ENCODE measurements around the gene BCAS1. TPM values are rescaled to one million over a fixed set of nuclear protein-coding genes. Genes with fewer than 3 reads are reported as not detected.
"Not testable (repeated sequence)": the region's sequence is repeated elsewhere in the genome, so short reads cannot be mapped to it uniquely, and the experiment has no call there.

The BCAS1 gene
- total and polyA plus RNA-seq, 7 experiments from 2014 or later, result 0.05 to 0.16 (median 0.10) TPM; not detected in 4

GRCh38 chr20:54011346-54011745 is 59.0 kb downstream of the BCAS1 start:
- no peak overlapping the region for H3K4me3 Mint-ChIP-seq
- no peak overlapping the region for H3K27ac ChIP-seq (ENCODE audit: low read depth, low read length)
- ATAC-seq (no peak), DNase-seq (no peak)
- peaks cover 0 to 30% (median 13%) of the 10 kb centered on the region in 5 donors for H3K27me3 Mint-ChIP-seq
- H3K4me1 Mint-ChIP-seq, result no peaks in the 10 kb centered on the region
- no peak overlapping the region for H3K4me3 ChIP-seq (ENCODE audit: low read length)
- POLR2A ChIA-PET, result no interaction called here
- no peaks in the 10 kb centered on the region for H3K4me1 ChIP-seq (ENCODE audit: control insufficient read depth in 2 of 2, insufficient read depth in 2 of 2, low read length in 2 of 2)
- intact Hi-C loops (cut with micrococcal nuclease), result no loop called here
- no peaks in the 10 kb centered on the region for H3K36me3 Mint-ChIP-seq
- H3K27ac Mint-ChIP-seq, result no peak overlapping the region
- H3K36me3 ChIP-seq (ENCODE audit: control insufficient read depth in 2 of 3, insufficient read depth in 3 of 3, low read length in 3 of 3), result no peaks in the 10 kb centered on the region
- no peaks in the 10 kb centered on the region for H3K27me3 ChIP-seq (ENCODE audit: control insufficient read depth in 2 of 2, insufficient read depth in 2 of 2, low read length in 2 of 2)
- no peaks in the 10 kb centered on the region for H3K9me3 ChIP-seq (ENCODE audit: control insufficient read depth in 2 of 3, low read length in 3 of 3)
- H3K9me3 Mint-ChIP-seq, result peaks cover 0 to 2% (median 0%) of the 10 kb centered on the region in 11 donors
- CTCF ChIA-PET, result no interaction called here

- H3K4me3 ChIP-seq (ENCODE audit: low read length); H3K27ac Mint-ChIP-seq; H3K27ac ChIP-seq (ENCODE audit: low read depth, low read length); H3K4me1 Mint-ChIP-seq; H3K27me3 ChIP-seq (ENCODE audit: control insufficient read depth in 2 of 2, insufficient read depth in 2 of 2, low read length in 2 of 2); intact Hi-C loops (cut with micrococcal nuclease); DNase-seq; H3K4me1 ChIP-seq (ENCODE audit: control insufficient read depth in 2 of 2, insufficient read depth in 2 of 2, low read length in 2 of 2); POLR2A ChIA-PET; CTCF ChIA-PET; H3K36me3 ChIP-seq (ENCODE audit: control insufficient read depth in 2 of 3, insufficient read depth in 3 of 3, low read length in 3 of 3); H3K4me3 Mint-ChIP-seq; H3K9me3 ChIP-seq (ENCODE audit: control insufficient read depth in 2 of 3, low read length in 3 of 3); ATAC-seq: not testable (repeated sequence)
- Mint-ChIP-seq H3K36me3 (peaks cover 0 to 10% (median 4%) of the 10 kb centered on the region in 5 donors), H3K9me3 (peaks cover 4 to 23% (median 13%) of the 10 kb centered on the region in 11 donors), H3K27me3 (peaks cover 19 to 42% (median 27%) of the 10 kb centered on the region in 5 donors)
Observed at GRCh38 chr20:54006216-54006615, 64.2 kb downstream of the BCAS1 start.

DNA sequence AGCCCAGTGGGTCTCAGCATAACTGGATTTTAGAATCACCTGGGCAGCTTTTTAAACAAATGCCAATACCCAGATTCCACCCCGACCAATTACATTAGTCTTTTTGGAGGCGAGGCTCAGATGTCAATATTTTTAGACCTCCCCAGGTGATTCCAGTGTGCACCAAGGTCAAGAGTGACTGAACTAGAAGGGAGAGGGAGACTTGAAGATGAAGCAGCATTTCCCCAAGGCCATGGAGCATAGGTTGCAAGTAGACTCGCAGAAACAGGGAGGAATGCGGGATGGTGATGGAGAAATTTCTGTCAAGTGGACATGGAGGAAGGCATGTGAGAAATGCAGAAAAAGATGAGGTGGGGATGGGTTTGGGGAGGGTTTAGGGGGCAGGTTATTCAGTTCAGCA is 64.9 kb downstream of the BCAS1 start:
- DNase-seq, result no peak
- ATAC-seq, result no peak
- ChIA-PET POLR2A (no interaction called here), CTCF (no interaction called here)
- Histone ChIP-seq H3K27ac (ENCODE audit: low read depth, low read length) (no peak overlapping the region), H3K4me1 (ENCODE audit: control insufficient read depth in 2 of 2, insufficient read depth in 2 of 2, low read length in 2 of 2) (no peaks in the 10 kb centered on the region), H3K4me3 (ENCODE audit: low read length) (no peak overlapping the region), H3K36me3 (ENCODE audit: control insufficient read depth in 2 of 3, insufficient read depth in 3 of 3, low read length in 3 of 3) (no peaks in the 10 kb centered on the region), H3K27me3 (ENCODE audit: control insufficient read depth in 2 of 2, insufficient read depth in 2 of 2, low read length in 2 of 2) (no peaks in the 10 kb centered on the region), H3K9me3 (ENCODE audit: control insufficient read depth in 2 of 3, low read length in 3 of 3) (peaks cover 0 to 13% (median 0%) of the 10 kb centered on the region in 3 experiments)
- H3K27ac Mint-ChIP-seq, result no peak overlapping the region
- peaks cover 19 to 44% (median 24%) of the 10 kb centered on the region in 5 donors for H3K27me3 Mint-ChIP-seq
- H3K36me3 Mint-ChIP-seq, result peaks cover 0 to 16% (median 8%) of the 10 kb centered on the region in 5 donors
- intact Hi-C loops (cut with micrococcal nuclease), result no loop called here
- H3K4me1 Mint-ChIP-seq, result peaks cover 0 to 8% (median 0%) of the 10 kb centered on the region in 7 donors
- H3K4me3 Mint-ChIP-seq, result no peak overlapping the region
- peaks cover 4 to 30% (median 19%) of the 10 kb centered on the region in 11 donors for H3K9me3 Mint-ChIP-seq

DNA sequence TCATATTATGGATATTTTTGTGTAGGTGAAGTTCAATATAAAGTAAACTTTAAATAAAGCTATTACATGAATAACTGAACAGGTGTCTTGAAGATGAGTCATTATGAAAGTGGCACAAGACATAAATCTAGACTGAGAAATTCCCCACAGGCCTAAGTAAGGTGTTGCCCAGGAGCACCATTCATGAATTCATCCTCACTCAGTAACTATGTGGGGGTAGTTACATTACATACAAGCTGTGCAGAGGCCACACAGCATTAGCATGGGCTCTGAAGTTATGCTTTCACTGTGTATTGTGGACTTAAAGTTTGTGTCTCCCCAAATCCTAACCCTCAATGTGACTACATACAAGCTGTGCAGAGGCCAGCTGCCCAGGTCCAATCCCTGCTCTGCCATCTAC is 65.9 kb downstream of the BCAS1 start:
- H3K36me3 Mint-ChIP-seq, result peaks cover 0 to 23% (median 11%) of the 10 kb centered on the region in 5 donors
- H3K4me1 Mint-ChIP-seq, result peaks cover 0 to 8% (median 0%) of the 10 kb centered on the region in 7 donors
- no peak for ATAC-seq
- no peaks in the 10 kb centered on the region for H3K36me3 ChIP-seq (ENCODE audit: control insufficient read depth in 2 of 3, insufficient read depth in 3 of 3, low read length in 3 of 3)
- ChIA-PET POLR2A (no interaction called here), CTCF (no interaction called here)
- peaks cover 0 to 18% (median 0%) of the 10 kb centered on the region in 3 experiments for H3K9me3 ChIP-seq (ENCODE audit: control insufficient read depth in 2 of 3, low read length in 3 of 3)
- no peak overlapping the region for H3K4me3 ChIP-seq (ENCODE audit: low read length)
- intact Hi-C loops (cut with micrococcal nuclease), result no loop called here
- H3K27me3 Mint-ChIP-seq, result peaks cover 14 to 37% (median 23%) of the 10 kb centered on the region in 5 donors
- no peaks in the 10 kb centered on the region for H3K4me1 ChIP-seq (ENCODE audit: control insufficient read depth in 2 of 2, insufficient read depth in 2 of 2, low read length in 2 of 2)
- no peak overlapping the region for H3K27ac Mint-ChIP-seq
- H3K4me3 Mint-ChIP-seq, result no peak overlapping the region
- DNase-seq, result no peak
- H3K27me3 ChIP-seq (ENCODE audit: control insufficient read depth in 2 of 2, insufficient read depth in 2 of 2, low read length in 2 of 2), result no peaks in the 10 kb centered on the region
- peaks cover 5 to 41% (median 27%) of the 10 kb centered on the region in 11 donors for H3K9me3 Mint-ChIP-seq
- no peak overlapping the region for H3K27ac ChIP-seq (ENCODE audit: low read depth, low read length)

- no peak overlapping the region for H3K27ac ChIP-seq (ENCODE audit: low read depth, low read length)
- DNase-seq (no peak), ATAC-seq (no peak)
- no peak overlapping the region for H3K4me3 ChIP-seq (ENCODE audit: low read length)
- H3K27me3 Mint-ChIP-seq, result peaks cover 6 to 33% (median 23%) of the 10 kb centered on the region in 5 donors
- no peaks in the 10 kb centered on the region for H3K4me1 ChIP-seq (ENCODE audit: control insufficient read depth in 2 of 2, insufficient read depth in 2 of 2, low read length in 2 of 2)
- POLR2A ChIA-PET, result no interaction called here
- peaks cover 0 to 23% (median 11%) of the 10 kb centered on the region in 5 donors for H3K36me3 Mint-ChIP-seq
- CTCF ChIA-PET, result interaction anchor here (0.7 kb wide), 1 partner anchor 1568 kb away, joined by 3 read pairs; no protein-coding TSS in a partner anchor
- H3K27ac Mint-ChIP-seq, result no peak overlapping the region
- intact Hi-C loops (cut with micrococcal nuclease), result no loop called here
- peaks cover 7 to 51% (median 30%) of the 10 kb centered on the region in 11 donors for H3K9me3 Mint-ChIP-seq
- H3K9me3 ChIP-seq (ENCODE audit: control insufficient read depth in 2 of 3, low read length in 3 of 3), result peaks cover 0 to 18% (median 0%) of the 10 kb centered on the region in 3 experiments
- no peak overlapping the region for H3K4me3 Mint-ChIP-seq
- H3K27me3 ChIP-seq (ENCODE audit: control insufficient read depth in 2 of 2, insufficient read depth in 2 of 2, low read length in 2 of 2), result no peaks in the 10 kb centered on the region
- peaks cover 0 to 8% (median 0%) of the 10 kb centered on the region in 7 donors for H3K4me1 Mint-ChIP-seq
- H3K36me3 ChIP-seq (ENCODE audit: control insufficient read depth in 2 of 3, insufficient read depth in 3 of 3, low read length in 3 of 3), result no peaks in the 10 kb centered on the region
Observed at GRCh38 chr20:54002741-54003140, 67.7 kb downstream of the BCAS1 start.

DNA sequence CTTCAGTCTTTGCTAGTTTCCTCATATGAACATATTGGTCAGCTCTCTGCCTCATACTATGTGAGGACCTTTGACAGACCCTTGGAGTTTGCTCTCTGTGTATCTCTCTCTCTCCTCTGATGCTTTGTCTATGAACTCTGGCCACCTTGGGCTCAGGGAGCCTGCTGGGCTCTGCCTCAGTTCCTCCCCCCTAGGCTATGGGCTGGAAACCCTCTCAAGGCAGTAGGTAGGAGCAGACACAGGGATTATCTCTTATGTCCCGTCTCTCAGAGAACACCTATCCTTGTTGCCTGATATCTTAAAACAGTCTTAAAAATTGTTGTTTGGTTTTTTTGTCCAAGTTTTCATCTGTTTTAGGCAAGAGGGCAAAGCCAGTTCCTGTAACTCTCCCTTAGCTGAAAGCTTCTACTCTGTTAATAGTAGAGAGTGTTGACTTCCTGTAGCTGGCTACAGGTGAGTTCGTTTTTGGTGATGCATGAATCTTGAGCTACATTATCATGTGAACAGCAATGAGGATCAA is 68.3 kb downstream of the BCAS1 start:
- no peak overlapping the region for H3K4me3 Mint-ChIP-seq
- peaks cover 8 to 51% (median 30%) of the 10 kb centered on the region in 11 donors for H3K9me3 Mint-ChIP-seq
- peaks cover 5 to 30% (median 20%) of the 10 kb centered on the region in 5 donors for H3K27me3 Mint-ChIP-seq
- no peak overlapping the region for H3K27ac Mint-ChIP-seq
- Histone ChIP-seq H3K4me3 (ENCODE audit: low read length) (no peak overlapping the region), H3K36me3 (ENCODE audit: control insufficient read depth in 2 of 3, insufficient read depth in 3 of 3, low read length in 3 of 3) (no peaks in the 10 kb centered on the region), H3K4me1 (ENCODE audit: control insufficient read depth in 2 of 2, insufficient read depth in 2 of 2, low read length in 2 of 2) (no peaks in the 10 kb centered on the region), H3K27ac (ENCODE audit: low read depth, low read length) (no peak overlapping the region), H3K9me3 (ENCODE audit: control insufficient read depth in 2 of 3, low read length in 3 of 3) (peaks cover 0 to 18% (median 0%) of the 10 kb centered on the region in 3 experiments), H3K27me3 (ENCODE audit: control insufficient read depth in 2 of 2, insufficient read depth in 2 of 2, low read length in 2 of 2) (no peaks in the 10 kb centered on the region)
- no peak for ATAC-seq
- intact Hi-C loops (cut with micrococcal nuclease), result no loop called here
- H3K4me1 Mint-ChIP-seq, result peaks cover 0 to 8% (median 0%) of the 10 kb centered on the region in 7 donors
- CTCF ChIA-PET, result interaction anchor here (0.7 kb wide), 1 partner anchor 1567 kb away, joined by 3 read pairs; no protein-coding TSS in a partner anchor
- POLR2A ChIA-PET, result no interaction called here
- DNase-seq, result no peak
- H3K36me3 Mint-ChIP-seq, result peaks cover 0 to 23% (median 11%) of the 10 kb centered on the region in 5 donors

GRCh38 chr20:54000914-54001313 is 69.5 kb downstream of the BCAS1 start:
- DNase-seq (no peak), ATAC-seq (no peak)
- H3K27ac Mint-ChIP-seq, result no peak overlapping the region
- H3K36me3 Mint-ChIP-seq, result peaks cover 0 to 23% (median 11%) of the 10 kb centered on the region in 5 donors
- H3K27me3 Mint-ChIP-seq, result peaks cover 13 to 38% (median 22%) of the 10 kb centered on the region in 5 donors
- no peaks in the 10 kb centered on the region for H3K27me3 ChIP-seq (ENCODE audit: control insufficient read depth in 2 of 2, insufficient read depth in 2 of 2, low read length in 2 of 2)
- ChIA-PET POLR2A (no interaction called here), CTCF (no interaction called here)
- no peaks in the 10 kb centered on the region for H3K4me1 ChIP-seq (ENCODE audit: control insufficient read depth in 2 of 2, insufficient read depth in 2 of 2, low read length in 2 of 2)
- H3K9me3 Mint-ChIP-seq, result peaks cover 8 to 51% (median 29%) of the 10 kb centered on the region in 11 donors
- no peaks in the 10 kb centered on the region for H3K36me3 ChIP-seq (ENCODE audit: control insufficient read depth in 2 of 3, insufficient read depth in 3 of 3, low read length in 3 of 3)
- H3K4me1 Mint-ChIP-seq, result peaks cover 0 to 8% (median 0%) of the 10 kb centered on the region in 7 donors
- no peak overlapping the region for H3K4me3 ChIP-seq (ENCODE audit: low read length)
- intact Hi-C loops (cut with micrococcal nuclease), result no loop called here
- H3K27ac ChIP-seq (ENCODE audit: low read depth, low read length), result no peak overlapping the region
- peaks cover 0 to 18% (median 0%) of the 10 kb centered on the region in 3 experiments for H3K9me3 ChIP-seq (ENCODE audit: control insufficient read depth in 2 of 3, low read length in 3 of 3)
- H3K4me3 Mint-ChIP-seq, result no peak overlapping the region

Measured in naive thymus-derived CD4-positive, alpha-beta T cell (primary cell).